Peyer's patch (tissue), 4 donors: ENCODE data around the gene SCP2.

Experiments
- CTCF ChIP-seq, 6 experiments: fragments of 450-650 bp in 4 of 6; fragments of 200-600 bp in 2 of 6; sonication (generic) in 1 of 6; IDR thresholded peaks; one replicate each; pipeline ENCODE4 v1.5.1; 2017 to 2019; ENCODE audit warnings: antibody characterized with exemption in 6 of 6, mild to moderate bottlenecking in 3 of 6, moderate library complexity in 1 of 6
- POLR2A ChIP-seq, 2 donors: fragments of 450-650 bp; IDR thresholded peaks; one replicate each; pipeline ENCODE4 v1.5.1; 2017; ENCODE audit warnings: antibody characterized with exemption in 2 of 2, mild to moderate bottlenecking in 2 of 2, moderate library complexity in 2 of 2

GRCh38 chr1:52899445-52899894 lies 27.6 kb upstream of the SCP2 start:
- TF ChIP-seq CTCF (IDR thresholded peaks at IDR 0.05) (no peak), POLR2A (IDR thresholded peaks at IDR 0.05) (no peak)
